GDM1 (cell line): ENCODE measurements around the gene OR2V1.
"Not testable (repeated sequence)": the region's sequence is repeated elsewhere in the genome, so short reads cannot be mapped to it uniquely, and the experiment has no call there.

ENCODE experiments used
- DNase-seq: peaks from one replicate; lab custom pipeline; 2025; lab: John Stamatoyannopoulos, UW

Gene OR2V1

GRCh38 chr5:181101930-181102674 lies 28.9 kb downstream of the OR2V1 start:
- not testable (repeated sequence) for DNase-seq

- not testable (repeated sequence) for DNase-seq
Observed at GRCh38 chr5:181101030-181101641, 29.8 kb downstream of the OR2V1 start.

GRCh38 chr5:181100121-181100875 lies 30.7 kb downstream of the OR2V1 start:
- no peak for DNase-seq

- DNase-seq, result no peak
Observed at GRCh38 chr5:181099602-181100086, 31.3 kb downstream of the OR2V1 start.

GRCh38 chr5:181098762-181099601 lies 32.0 kb downstream of the OR2V1 start:
- DNase-seq, result no peak

GRCh38 chr5:181097759-181098491 lies 33.0 kb downstream of the OR2V1 start:
- not testable (repeated sequence) for DNase-seq

GRCh38 chr5:181097383-181097753 lies 33.6 kb downstream of the OR2V1 start:
- DNase-seq, result not testable (repeated sequence)

GRCh38 chr5:181096721-181097382 lies 34.1 kb downstream of the OR2V1 start:
- DNase-seq, result not testable (repeated sequence)

GRCh38 chr5:181095162-181095561 lies 35.8 kb downstream of the OR2V1 start:
- DNase-seq, result not testable (repeated sequence)

- DNase-seq, result no peak
Observed at GRCh38 chr5:181092428-181092827, 38.5 kb downstream of the OR2V1 start.

- DNase-seq, result no peak
Observed at GRCh38 chr5:181088289-181088688, 42.7 kb downstream of the OR2V1 start.

- DNase-seq, result no peak
Observed at GRCh38 chr5:181087309-181087708, 43.7 kb downstream of the OR2V1 start.

GRCh38 chr5:181086884-181087205 lies 44.1 kb downstream of the OR2V1 start:
- no peak for DNase-seq

GRCh38 chr5:181086026-181086883 lies 44.7 kb downstream of the OR2V1 start:
- no peak for DNase-seq

- no peak for DNase-seq
Observed at GRCh38 chr5:181084621-181085195, 46.3 kb downstream of the OR2V1 start.

GRCh38 chr5:181081989-181082388 lies 49.0 kb downstream of the OR2V1 start:
- no peak for DNase-seq

- DNase-seq, result no peak
Observed at GRCh38 chr5:181076920-181077319, 54.0 kb downstream of the OR2V1 start.
